ENCODE results near the gene BICDL1. TPM values are rescaled to one million over a fixed set of nuclear protein-coding genes. Genes with fewer than 3 reads are reported as not detected.
A peak's percentile ranks its signal among the peaks of the same experiment; 100 is the strongest.
"Not testable (repeated sequence)": the region's sequence is repeated elsewhere in the genome, so short reads cannot be mapped to it uniquely, and the experiment has no call there.

BICDL1 gene
- polyA plus RNA-seq, 4 donors = 1.4 to 39.9 (median 31.7) TPM

DNA sequence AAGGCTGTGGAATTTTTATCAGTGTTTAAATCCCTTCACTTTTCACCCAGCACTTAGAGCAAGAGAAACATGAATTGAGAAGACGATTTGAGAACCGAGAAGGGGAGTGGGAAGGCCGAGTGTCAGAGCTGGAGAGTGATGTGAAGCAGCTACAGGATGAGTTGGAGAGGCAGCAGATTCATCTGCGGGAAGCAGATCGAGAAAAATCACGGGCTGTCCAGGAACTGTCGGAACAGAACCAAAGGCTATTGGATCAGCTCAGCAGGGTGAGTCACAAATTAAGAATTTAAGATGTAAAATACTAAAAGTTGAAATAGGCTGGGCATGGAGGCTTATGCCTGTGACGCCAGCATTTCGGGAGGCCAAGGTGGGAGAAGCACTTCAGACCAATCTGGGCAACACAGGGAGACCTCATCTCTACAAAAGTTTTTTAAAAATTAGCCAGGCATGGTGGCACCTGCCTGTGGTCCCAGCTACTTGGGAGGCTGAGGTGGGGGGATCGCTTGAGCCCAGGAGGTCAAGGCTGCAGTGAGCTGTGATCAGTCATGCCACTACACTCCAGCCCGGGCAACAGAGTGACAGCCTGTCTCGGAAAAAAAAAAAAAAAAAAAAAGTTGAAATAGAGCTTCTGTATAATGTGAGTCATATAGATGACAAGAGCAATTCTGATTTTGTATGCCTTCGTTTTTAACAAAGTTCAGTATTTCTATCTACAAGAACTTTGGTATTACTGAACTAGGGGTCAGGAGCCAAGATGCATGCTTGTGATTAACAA, 9.6 kb downstream of the BICDL1 start:
- DNase-seq (ENCODE audit: low read depth in 4 of 4, low spot score in 3 of 4) = no peak

DNA sequence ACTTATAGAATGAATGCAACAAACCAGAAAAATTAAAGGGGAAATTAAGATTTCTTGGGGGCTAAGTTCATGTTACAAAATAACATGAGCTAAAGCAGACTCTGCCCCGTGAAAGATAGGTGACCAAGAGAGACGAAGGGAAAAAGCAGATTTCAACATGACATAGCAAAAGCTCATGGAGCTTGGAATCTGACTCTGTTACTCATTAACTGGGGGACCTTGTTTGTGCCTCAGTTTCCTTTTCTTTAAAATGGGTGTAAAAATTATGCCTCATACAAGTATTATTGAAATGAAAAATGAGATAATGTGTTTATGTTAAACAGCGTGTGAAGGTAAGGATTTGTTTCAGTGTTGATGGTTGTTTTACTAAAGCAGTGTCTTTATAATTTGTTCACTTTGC, 11.5 kb downstream of the BICDL1 start:
- no peak for DNase-seq (ENCODE audit: low read depth in 4 of 4, low spot score in 3 of 4)

DNA sequence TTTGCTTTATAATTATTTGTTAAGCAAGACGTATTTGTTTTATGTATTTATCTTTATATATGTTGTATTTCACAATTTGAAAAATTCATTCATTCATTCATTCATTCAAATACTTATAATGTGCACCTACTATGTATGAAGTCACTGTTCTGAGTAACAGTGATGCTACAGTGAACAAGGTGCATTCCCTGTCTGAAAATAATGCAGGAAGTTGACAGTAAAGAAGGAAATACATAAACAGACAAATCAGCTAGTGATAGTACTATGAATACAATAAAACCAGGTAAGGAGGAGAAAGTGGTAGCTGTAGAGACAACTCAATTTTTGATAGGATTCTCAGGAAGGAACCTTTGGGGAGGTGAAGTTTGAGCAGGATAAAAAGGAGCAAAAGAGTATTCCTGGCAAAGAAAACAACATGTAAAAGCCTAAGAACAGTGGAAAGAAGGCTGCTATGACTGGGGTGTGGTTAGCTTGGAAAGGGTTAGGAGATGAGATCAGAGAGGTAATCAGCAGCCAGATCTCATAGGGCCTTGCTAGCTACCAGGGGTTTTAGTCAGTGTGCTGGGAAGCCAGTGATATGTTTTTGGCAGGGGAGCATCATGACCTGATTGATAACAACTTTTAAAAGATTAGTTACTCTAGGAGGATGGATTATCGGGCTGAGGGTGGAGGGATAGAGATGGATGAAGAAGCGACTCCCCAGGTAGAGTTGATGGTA, 17.4 kb downstream of the BICDL1 start:
- no peak for DNase-seq (ENCODE audit: low read depth in 4 of 4, low spot score in 3 of 4)

DNA sequence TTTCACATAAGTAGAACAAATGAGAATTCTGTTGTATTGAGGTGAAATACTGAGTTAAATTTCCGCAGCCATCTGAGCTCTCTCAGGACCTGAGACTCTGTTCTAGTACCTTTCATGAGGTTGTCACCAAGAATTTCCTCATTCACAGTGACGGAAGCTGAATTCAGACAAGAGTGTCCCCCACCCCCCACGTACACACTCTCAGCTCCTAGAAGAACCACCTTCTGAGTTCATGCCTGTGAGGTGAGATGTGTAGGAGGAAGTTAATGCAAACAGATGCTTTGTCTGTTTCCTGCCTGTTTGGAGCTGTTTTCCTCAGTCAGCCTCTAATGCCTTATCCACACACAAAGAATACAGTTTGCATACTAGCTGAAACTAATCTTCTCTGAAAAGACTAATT, 18.2 kb downstream of the BICDL1 start:
- DNase-seq (ENCODE audit: low read depth in 4 of 4, low spot score in 3 of 4) = no peak

DNA sequence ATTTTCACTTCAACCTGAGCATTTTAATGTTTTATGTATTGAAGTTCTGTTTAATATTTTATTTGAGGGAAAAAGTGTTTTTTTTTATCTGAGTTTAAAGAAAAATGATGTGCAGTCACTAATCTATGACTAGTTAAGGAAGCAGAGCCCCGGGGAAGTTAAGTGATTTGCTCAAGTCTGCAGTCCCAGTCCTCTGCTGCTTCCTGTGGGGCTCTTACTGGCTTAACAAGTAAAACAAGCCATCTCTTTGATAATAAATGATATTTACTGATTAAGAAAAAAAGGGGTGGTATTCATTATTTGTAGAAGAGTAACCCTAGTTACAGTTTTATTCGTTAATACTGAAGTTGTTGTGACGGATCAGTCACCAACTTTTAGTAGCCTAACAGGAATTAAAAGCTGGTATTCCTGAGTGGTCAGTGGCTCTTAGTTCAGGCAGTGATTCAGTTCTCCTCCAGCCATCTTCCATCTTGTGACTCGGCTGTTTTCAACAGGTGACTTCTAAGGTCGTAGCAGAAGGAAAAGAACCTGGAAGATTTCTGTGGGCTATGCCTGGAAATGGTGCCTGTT, 21.7 kb downstream of the BICDL1 start:
- DNase-seq (ENCODE audit: low read depth in 4 of 4, low spot score in 3 of 4) = no peak

DNA sequence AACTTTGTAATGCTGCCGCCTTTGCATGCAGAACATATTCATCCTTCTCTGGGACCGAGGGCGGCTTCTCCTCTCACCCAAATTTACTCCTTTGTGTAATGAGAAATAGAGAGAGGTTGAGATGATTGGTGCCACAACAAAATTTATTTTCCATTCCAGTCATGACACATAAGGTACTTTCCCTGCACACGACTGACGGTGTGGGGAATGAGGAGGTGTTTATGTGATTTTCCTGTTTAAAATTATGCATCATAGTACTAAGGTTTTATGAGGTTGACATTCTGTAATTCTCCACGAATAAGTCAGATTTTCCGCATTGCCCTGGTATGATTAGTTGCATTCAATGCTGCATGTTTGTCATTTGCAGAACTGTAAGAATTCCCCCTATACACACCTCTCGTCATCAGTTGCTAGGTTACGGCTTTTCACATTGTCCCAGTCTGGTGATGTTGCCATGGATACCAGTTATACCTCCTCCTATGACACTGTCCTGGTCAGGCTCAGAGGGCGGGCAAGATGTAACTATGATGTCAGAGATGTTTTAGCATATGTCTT, 23.1 kb downstream of the BICDL1 start:
- DNase-seq (ENCODE audit: low read depth in 4 of 4, low spot score in 3 of 4) = no peak

DNA sequence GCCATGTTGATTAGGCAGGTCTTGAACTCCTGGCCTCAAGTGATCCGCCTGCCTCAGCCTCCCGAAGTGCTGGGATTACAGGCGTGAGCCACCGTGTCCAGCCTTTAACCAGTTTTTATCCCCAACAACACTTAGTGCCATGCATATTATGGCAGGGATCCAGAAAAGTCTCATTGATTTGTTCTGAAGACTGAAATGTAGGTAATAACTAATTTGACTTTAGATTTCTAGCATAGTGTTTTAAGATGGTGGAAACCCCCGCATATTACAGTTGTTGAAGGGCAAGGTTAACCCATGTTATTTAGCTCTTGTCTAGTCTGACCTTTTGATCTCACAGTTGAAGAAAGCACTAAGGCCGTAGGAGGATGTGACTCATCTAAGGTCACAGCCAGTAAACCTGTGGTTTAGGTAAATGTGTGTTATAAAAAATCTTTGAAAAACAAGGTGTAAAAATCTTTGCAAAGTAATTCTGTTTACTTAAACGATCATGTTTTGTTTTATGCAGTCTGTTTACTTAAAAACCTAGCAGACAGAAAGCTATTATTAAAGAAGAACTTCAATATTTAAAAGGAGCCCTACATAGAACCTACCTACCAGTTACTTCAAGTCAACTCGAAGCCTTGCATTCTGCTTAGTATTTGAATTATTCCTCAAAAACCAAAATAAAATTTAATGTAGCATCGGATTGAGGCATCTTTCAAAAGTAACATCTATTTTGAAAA, 24.8 kb downstream of the BICDL1 start:
- no peak for DNase-seq (ENCODE audit: low read depth in 4 of 4, low spot score in 3 of 4)

DNA sequence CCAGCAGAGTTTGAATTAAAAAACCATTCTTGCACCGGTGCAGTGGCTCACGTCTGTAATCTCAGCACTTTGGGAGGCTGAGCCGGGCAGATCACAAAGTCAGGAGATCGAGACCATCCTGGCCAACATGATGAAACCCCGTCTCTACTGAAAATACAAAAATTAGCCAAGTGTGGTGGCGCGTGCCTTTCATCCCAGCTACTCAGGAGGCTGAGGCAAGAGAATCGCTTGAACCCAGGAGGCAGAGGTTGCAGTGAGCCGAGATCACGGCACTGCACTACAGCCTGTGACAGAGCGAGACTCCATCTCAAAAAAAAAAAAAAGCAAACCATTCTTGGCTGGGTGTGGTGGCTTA, 25.3 kb downstream of the BICDL1 start:
- DNase-seq (ENCODE audit: low read depth in 4 of 4, low spot score in 3 of 4) = not testable (repeated sequence)

DNA sequence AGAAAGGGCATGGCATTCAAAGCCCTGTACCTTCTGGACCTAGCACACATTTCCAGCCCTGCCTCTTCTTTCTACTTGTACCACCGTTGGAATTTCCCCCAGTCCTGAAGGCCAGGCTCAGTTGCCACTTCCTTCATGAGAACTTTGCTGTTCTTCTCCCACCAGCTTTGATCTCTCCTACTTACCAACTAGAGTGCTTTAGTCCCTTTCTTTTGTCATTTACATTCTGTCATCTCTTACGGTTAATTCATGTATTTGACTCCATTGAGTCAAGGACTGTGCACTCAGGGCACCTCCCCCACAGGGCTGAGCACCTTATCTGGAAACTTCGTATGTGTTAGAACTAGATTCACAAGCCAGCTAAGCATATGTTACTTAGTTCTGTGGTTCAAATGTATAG, 26.3 kb downstream of the BICDL1 start:
- no peak for DNase-seq (ENCODE audit: low read depth in 4 of 4, low spot score in 3 of 4)

DNA sequence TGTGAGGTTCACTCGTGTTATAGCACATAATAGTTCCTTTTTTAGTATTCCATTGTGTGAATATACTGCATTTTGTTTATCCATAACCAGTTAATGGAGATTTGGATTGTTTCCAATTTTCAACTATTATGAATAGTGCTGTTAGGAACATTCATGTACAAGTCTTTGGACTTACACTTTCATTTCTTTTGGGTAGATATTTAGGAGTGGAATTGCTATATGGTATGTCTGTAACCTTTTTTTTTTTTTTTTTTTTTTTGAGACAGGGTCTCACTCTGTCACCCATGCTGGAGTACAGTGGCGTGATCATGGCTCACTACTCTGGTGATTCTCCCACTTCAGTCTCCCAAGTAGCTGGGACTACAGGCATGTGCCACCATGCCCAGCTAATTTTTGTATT, 27.2 kb downstream of the BICDL1 start:
- not testable (repeated sequence) for DNase-seq (ENCODE audit: low read depth in 4 of 4, low spot score in 3 of 4)

DNA sequence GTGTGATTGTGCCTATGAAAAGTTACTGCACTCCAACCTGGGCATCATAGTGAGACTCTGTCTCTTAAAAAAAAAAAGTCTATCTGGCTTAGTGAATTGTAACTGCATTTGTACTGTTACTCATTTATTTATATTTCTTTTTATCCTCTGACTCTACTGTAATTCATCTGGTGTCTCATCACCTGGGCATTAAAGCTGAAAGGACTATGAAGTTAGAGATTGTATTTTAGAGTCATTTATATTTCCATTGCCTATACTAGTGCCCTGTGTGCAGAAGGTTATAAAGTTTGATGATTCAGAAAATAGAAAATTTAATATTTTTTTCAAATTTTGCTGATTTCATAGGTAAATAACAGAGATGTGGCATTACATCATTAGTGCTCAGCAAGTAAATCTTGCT, 30.2 kb downstream of the BICDL1 start:
- DNase-seq (ENCODE audit: low read depth in 4 of 4, low spot score in 3 of 4) = no peak

DNA sequence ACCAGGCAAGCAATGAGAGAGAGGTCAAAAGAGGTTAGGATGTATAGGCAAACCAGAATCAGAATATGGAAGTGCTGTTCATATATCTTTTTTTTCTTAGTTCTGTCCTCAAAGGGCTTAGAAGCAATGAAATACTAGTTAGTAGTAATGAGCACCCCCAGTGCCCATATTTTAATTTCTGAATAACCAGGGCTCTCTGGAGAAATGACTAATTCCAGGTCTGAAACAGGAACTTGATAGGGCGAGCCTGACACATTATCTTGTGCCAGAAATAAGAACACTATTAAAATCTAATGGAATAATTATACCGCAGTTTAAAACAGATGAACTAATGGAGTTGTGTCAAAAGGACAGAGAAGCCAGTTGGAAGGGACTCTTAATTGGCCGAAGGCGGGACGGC, 30.9 kb downstream of the BICDL1 start:
- DNase-seq (ENCODE audit: low read depth in 4 of 4, low spot score in 3 of 4) = no peak

DNA sequence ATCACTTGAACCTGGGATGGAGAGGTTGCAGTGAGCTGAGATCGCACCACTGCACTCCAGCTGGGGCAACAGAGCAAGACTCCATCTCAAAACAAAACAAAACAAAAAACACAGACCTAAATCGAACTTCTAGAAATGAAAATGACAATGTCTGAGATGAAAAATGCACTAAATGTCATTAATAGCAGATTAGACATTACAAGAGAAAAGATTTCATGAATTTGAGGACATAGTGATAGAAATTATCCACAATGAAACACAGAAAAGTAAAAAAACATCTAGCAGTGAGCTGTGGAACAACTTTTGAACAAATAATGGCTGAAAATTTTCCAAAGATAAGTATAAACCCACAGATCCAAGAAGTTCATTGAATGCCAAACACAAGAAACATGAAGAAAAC, 35.2 kb downstream of the BICDL1 start:
- DNase-seq (ENCODE audit: low read depth in 4 of 4, low spot score in 3 of 4) = no peak

DNA sequence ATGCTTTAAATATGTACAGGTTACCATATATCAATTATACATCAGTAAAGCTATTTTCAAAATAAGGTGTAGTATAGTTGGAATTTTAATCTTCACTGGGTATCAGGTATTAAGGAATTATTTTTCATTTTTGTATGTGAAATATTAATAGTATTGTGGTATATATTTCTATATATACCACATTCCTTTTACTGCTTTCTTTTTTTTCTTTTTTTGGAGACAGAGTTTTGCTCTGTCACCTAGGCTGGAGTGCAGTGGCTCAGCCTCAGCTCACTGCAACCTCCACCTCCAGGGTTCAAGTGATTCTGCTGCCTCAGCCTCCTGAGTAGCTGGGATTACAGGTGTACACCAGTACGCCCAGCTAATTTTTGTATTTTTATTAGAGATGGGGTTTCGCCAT, 36.6 kb downstream of the BICDL1 start:
- no peak for DNase-seq (ENCODE audit: low read depth in 4 of 4, low spot score in 3 of 4)

DNA sequence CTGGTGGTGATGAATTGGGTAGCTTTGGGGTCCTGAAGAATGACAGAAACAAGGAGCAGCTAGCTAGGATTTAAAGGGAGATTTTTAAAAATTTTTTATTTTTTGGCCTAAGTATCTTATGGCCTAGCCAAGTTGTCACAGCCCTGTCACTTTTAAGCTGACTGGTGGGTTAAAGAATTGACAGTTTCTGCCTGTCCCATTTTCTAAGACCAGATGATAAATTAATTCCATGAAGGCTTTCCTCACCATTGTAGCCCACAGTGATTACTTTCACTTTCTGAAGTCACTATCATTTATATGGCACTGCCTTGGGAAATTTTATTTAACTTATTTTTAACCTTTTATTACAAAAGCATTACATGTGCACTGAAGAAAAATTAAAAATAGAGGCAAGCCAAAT, 43.2 kb downstream of the BICDL1 start:
- DNase-seq (ENCODE audit: low read depth in 4 of 4, low spot score in 3 of 4) = no peak

DNA sequence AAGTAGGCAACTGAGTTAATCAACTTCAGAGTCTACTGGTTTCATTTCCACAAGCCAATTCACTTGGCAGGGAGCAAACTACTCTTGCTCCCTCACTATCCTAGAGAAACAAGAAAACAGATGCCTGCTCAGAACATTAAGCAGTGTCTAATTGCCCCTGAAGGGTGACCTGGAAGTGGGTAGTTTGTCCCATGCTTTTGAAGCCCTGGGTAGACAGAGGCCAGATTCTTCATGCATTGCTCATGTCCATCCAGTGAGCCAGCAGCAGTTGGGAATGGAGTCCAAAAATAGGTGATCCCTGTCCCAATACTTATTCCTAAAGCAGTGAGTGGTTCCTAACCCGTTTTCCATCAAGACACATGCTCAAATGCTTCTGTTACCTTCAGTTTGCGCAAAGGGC, 48.8 kb downstream of the BICDL1 start:
- peak in 1 of 4 donors; percentile 7 for DNase-seq (ENCODE audit: low read depth in 4 of 4, low spot score in 3 of 4)

DNA sequence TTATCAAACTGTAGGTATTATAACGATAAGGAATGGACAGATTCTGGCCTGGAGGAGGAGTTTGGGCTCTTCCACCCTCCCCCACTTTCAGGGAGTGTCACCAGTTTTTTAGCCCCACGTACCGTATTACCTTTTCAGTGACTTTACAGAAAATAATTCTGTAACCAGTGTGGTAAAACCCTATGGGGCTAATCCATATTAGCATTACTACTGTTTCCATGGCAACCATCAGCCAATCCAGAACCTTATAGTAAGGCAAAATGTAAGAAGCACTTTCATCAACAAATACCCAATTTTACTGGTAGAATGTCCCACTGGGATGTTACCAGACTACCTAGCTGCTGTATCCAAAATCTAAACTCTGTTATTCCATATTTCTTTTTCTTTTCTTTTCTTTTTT, 50.7 kb downstream of the BICDL1 start:
- DNase-seq (ENCODE audit: low read depth in 4 of 4, low spot score in 3 of 4) = no peak

DNA sequence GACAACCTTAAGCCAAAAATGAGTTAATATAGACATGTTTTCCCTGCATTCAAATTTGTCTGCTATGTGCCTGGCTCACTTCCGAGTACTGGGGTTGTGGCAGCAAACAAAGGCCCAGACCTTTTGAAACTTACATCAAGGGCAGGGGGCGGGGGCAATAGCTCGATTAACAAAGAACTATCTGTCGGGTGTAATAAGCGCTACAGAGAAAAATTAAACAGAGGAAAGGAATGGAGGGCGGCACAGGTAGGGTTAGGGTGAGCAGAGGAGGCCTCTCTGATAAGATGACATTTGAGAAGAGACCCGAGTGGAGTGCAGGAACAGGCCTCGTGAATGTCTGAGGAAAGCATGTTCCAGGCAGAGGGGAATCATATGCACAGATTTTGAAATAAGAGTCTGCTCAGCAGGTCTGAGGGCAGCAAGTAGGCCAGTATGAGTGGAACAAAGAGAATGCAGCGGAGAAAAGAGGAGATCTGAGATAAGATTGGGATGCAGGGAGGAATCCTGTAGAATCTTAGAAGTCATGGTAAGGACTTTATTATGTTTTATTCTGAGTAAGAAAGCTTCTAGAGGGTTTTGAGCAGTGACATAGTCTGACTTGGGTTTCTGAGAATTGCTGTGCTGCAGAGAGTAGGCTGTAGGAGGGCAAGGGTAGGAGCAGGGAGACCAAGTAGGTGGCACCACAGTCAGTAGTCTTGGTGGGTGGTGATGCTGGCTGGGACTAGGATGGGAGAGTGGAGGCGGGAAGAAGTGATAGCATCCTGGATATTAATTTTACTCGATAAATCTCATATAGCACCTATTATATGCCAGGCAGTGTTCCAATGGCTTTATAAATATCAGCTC, 52.6 kb downstream of the BICDL1 start:
- no peak for DNase-seq (ENCODE audit: low read depth in 4 of 4, low spot score in 3 of 4)

DNA sequence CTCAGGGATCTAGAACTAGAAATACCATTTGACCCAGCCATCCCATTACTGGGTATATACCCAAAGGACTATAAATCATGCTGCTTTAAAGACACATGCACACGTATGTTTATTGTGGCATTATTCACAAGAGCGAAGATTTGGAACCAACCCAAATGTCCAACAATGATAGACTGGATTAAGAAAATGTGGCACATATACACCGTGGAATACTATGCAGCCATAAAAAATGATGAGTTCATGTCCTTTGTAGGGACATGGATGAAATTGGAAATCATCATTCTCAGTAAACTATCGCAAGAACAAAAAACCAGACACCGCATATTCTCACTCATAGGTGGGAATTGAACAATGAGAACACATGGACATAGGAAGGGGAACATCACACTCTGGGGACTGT, 56.3 kb downstream of the BICDL1 start:
- DNase-seq (ENCODE audit: low read depth in 4 of 4, low spot score in 3 of 4) = not testable (repeated sequence)

DNA sequence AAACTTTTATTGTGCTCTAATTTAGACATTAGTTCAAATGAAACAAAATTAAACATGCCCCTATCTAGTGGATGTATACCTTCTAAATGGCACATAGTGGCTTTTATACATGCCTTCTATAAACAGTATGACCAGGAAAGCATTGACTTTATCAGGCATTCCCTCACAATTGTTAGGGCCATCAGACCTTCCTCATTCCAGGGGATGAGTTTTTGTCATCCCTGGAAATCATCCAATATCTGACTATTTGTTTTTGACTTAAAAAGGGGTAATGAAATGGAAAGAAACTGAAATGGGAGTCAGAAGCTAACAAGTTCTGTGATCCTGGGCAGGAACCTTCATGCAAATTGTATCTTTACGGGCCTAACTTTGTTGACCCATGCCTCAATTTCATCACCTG, 58.0 kb downstream of the BICDL1 start:
- no peak for DNase-seq (ENCODE audit: low read depth in 4 of 4, low spot score in 3 of 4)
